ENCODE measurements around the gene NPAS3. TPM values are rescaled to one million over a fixed set of nuclear protein-coding genes. Genes with fewer than 3 reads are reported as not detected.

NPAS3 gene
- total and polyA plus RNA-seq, 2 of the 8 experiments (the other 6 are each of a cell fraction or from before 2014, with no cell fraction given): 0.11 to 0.60 TPM

- H3K79me2 ChIP-seq (ENCODE audit: control insufficient read depth in 1 of 2, insufficient read depth in 2 of 2, low read length in 2 of 2): no peaks in the 10 kb centered on the region
- no peak overlapping the region for H2BK5ac ChIP-seq (ENCODE audit: low read depth, low read length)
- no peaks in the 10 kb centered on the region for H3K79me1 ChIP-seq (ENCODE audit: low read depth, low read length)
- no peak for TF ChIP-seq TBP (IDR thresholded peaks at IDR 0.05; ENCODE audit: low read depth, low read length)
- TF ChIP-seq MAFK (IDR thresholded peaks at IDR 0.05; ENCODE audit: low read depth, low read length): peak; percentile 46; the same call in 1 of the 2 replicates
- no peak for TF ChIP-seq NANOG (IDR thresholded peaks at IDR 0.05; ENCODE audit: insufficient read depth, low read depth, low read length, poor library complexity, severe bottlenecking)
- TF ChIP-seq RXRA (IDR thresholded peaks at IDR 0.05; ENCODE audit: insufficient read depth, low read depth, low read length): no peak
- TF ChIP-seq RNF2 (IDR thresholded peaks at IDR 0.05; ENCODE audit: borderline replicate concordance, low read depth, low read length, missing control alignments, poor library complexity, severe bottlenecking): no peak
- no peak overlapping the region for H3K4ac ChIP-seq (replicated peaks; ENCODE audit: insufficient read length, low read depth, low read length)
- no peak overlapping the region for H4K91ac ChIP-seq (replicated peaks; ENCODE audit: insufficient read length, low read length)
- H3K23me2 ChIP-seq (ENCODE audit: low read depth, low read length): no peaks in the 10 kb centered on the region
- H4K8ac ChIP-seq (ENCODE audit: extremely low read depth, insufficient read depth, low read length): no peak overlapping the region
- H2AK5ac ChIP-seq (ENCODE audit: low read depth, low read length): no peak overlapping the region
- H2BK120ac ChIP-seq (replicated peaks; ENCODE audit: low read depth, low read length): no peak overlapping the region
- H4K5ac ChIP-seq (ENCODE audit: insufficient read length, low read depth, low read length): no peak overlapping the region
- H3K23ac ChIP-seq (ENCODE audit: insufficient read length): no peak overlapping the region
- no peak overlapping the region for H3K4me3 ChIP-seq (ENCODE audit: extremely low read depth in 1 of 4, insufficient read depth in 2 of 4, low read depth in 3 of 4, low read length in 4 of 4)
- WGBS, 2 experiments (ENCODE audit: extremely low coverage in 1 of 2, insufficient coverage in 1 of 2, insufficient read length in 1 of 2, insufficient replicate concordance in 2 of 2, low coverage in 1 of 2, low lambda C conversion rate in 2 of 2, missing lambda C conversion rate in 1 of 2): 71% methylated on average over 1 of the region's 1 CpG; no CpG with 5 or more reads in 1 of the 2 experiments
- no peak overlapping the region for H3K56ac ChIP-seq (replicated peaks; ENCODE audit: insufficient read length, low read depth, low read length)
- H3K36me3 ChIP-seq (ENCODE audit: control insufficient read depth in 2 of 4, insufficient read depth in 4 of 4, low read length in 3 of 4): no peaks in the 10 kb centered on the region
- no peak overlapping the region for H3K18ac ChIP-seq (ENCODE audit: extremely low read depth, low read length)
- ChIA-PET CTCF (ENCODE audit: partially characterized antibody) (no interaction called here), POLR2A (ENCODE audit: partially characterized antibody) (no interaction called here)
- H3K27me3 ChIP-seq (replicated peaks in 1 of 4; ENCODE audit: control insufficient read depth in 3 of 4, extremely low read depth in 1 of 4, insufficient read depth in 3 of 4, low read length in 3 of 4): no peaks in the 10 kb centered on the region
- H3K27ac ChIP-seq (ENCODE audit: low read depth, low read length): no peak overlapping the region
- no peaks in the 10 kb centered on the region for H4K20me1 ChIP-seq (replicated peaks in 1 of 2; ENCODE audit: control insufficient read depth in 1 of 2, insufficient read depth in 2 of 2, low read length in 2 of 2)
- FAIRE-seq (no peak), DNase-seq (ENCODE audit: low read depth in 1 of 2, low spot score in 2 of 2) (no peak)
- H3K9ac ChIP-seq (replicated peaks in 1 of 4; ENCODE audit: extremely low read depth in 1 of 4, low read depth in 3 of 4, low read length in 3 of 4): no peak overlapping the region
- no peak overlapping the region for H3K14ac ChIP-seq (ENCODE audit: insufficient read length)
- H2BK12ac ChIP-seq (ENCODE audit: low read depth, low read length): no peak overlapping the region
- no peaks in the 10 kb centered on the region for H3K4me1 ChIP-seq (replicated peaks in 1 of 4; ENCODE audit: control insufficient read depth in 3 of 4, insufficient read depth in 4 of 4, low read length in 3 of 4)
- H3K9me3 ChIP-seq (ENCODE audit: insufficient read depth in 2 of 2, low read depth in 1 of 2, low read length in 1 of 2): no peaks in the 10 kb centered on the region
- no peak overlapping the region for H3K4me2 ChIP-seq (ENCODE audit: insufficient read depth in 1 of 2, low read depth in 2 of 2, low read length in 2 of 2)
- H2BK20ac ChIP-seq (ENCODE audit: low read length): no peak overlapping the region
- no peak overlapping the region for H2AFZ ChIP-seq (ENCODE audit: low read length)
- H2BK15ac ChIP-seq (ENCODE audit: low read length): no peak overlapping the region
These were observed 515.4 kb downstream of the NPAS3 start for GRCh38 chr14:33454022-33454595.

Data from H1 (cell line).